Stimulated activated memory B cell treated with anti-CD40 and anti-IgM and Interleukin-4, amounts not matched to agents 10 μg/mL and 1 μg/mL and 100 μg/mL, for 72 hours (primary cell): ENCODE results near the gene TRIM65.
"Not testable (repeated sequence)": the region's sequence is repeated elsewhere in the genome, so short reads cannot be mapped to it uniquely, and the experiment has no call there.

Experiments
- ATAC-seq: fragments of 150-1000 bp; cut with Tn5 transposase; 2 replicates; pipeline ENCODE4 v1.10.0; 2021
- H3K27ac Mint-ChIP-seq: one replicate; pipeline ENCODE4 v1.8.0; 2022; ENCODE audit warnings: mild to moderate bottlenecking, mixed read lengths
- H3K27me3 Mint-ChIP-seq: one replicate; pipeline ENCODE4 v1.8.0; 2022; ENCODE audit warnings: mixed read lengths
- H3K36me3 Mint-ChIP-seq: one replicate; pipeline ENCODE4 v1.8.0; 2022; ENCODE audit warnings: mixed read lengths
- H3K4me1 Mint-ChIP-seq: one replicate; pipeline ENCODE4 v1.8.0; 2022; ENCODE audit warnings: mixed read lengths
- H3K4me3 Mint-ChIP-seq: one replicate; pipeline ENCODE4 v1.8.0; 2022; ENCODE audit warnings: mild to moderate bottlenecking, moderate library complexity, mixed read lengths
- H3K9me3 Mint-ChIP-seq: one replicate; pipeline ENCODE4 v1.8.0; 2022; ENCODE audit warnings: mixed read lengths

TRIM65 gene

DNA sequence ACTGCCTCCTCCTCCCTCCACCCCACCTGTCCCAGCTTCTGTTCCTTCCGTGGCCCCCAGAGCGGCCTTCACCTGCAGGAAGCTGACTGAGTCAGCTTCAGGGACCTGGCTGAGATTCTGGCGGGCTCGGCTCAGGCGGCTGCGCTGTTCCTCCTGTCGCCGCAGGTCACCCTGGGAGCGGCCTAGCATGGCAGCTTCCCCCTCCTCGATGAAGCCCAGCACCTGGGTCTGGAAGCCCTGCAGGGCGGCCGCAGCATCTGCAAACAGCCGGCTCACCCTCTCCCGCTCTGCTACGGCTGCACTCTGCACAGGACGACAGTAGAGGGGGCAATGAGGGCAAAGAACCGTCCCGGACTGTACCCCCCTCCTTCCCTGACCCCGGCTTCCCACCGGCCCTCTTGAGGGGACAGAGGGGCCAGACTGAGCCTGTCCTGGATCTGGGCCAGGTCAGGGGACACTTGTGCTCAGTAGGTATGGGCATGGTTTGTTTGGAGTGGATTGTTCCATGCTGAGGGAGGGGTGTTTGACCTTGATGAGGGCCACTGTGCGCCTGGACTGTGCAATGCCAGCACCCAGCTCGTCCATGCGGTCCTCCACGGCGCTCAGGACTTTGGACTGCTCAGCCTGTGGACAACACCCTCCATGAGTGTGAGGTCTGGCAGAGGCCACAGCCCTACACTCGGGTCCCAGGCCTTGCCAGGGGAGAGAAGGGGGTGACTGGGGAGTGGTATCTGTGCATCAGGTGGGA is 20.4 kb downstream of the TRIM65 start:
- H3K36me3 Mint-ChIP-seq: no peaks in the 10 kb centered on the region
- peak overlapping the region; percentile 71 for H3K27ac Mint-ChIP-seq
- H3K27me3 Mint-ChIP-seq: no peaks in the 10 kb centered on the region
- H3K4me1 Mint-ChIP-seq: peaks cover 34% of the 10 kb centered on the region
- no peaks in the 10 kb centered on the region for H3K9me3 Mint-ChIP-seq
- peak overlapping the region; percentile 74 for H3K4me3 Mint-ChIP-seq
- ATAC-seq: peak; percentile 70

GRCh38 chr17:75875940-75876189 is 20.9 kb downstream of the TRIM65 start:
- Mint-ChIP-seq H3K4me3 (peak overlapping the region; percentile 74), H3K9me3 (no peaks in the 10 kb centered on the region), H3K4me1 (peaks cover 34% of the 10 kb centered on the region), H3K36me3 (no peaks in the 10 kb centered on the region), H3K27ac (peak overlapping the region; percentile 71), H3K27me3 (no peaks in the 10 kb centered on the region)
- ATAC-seq: no peak

DNA sequence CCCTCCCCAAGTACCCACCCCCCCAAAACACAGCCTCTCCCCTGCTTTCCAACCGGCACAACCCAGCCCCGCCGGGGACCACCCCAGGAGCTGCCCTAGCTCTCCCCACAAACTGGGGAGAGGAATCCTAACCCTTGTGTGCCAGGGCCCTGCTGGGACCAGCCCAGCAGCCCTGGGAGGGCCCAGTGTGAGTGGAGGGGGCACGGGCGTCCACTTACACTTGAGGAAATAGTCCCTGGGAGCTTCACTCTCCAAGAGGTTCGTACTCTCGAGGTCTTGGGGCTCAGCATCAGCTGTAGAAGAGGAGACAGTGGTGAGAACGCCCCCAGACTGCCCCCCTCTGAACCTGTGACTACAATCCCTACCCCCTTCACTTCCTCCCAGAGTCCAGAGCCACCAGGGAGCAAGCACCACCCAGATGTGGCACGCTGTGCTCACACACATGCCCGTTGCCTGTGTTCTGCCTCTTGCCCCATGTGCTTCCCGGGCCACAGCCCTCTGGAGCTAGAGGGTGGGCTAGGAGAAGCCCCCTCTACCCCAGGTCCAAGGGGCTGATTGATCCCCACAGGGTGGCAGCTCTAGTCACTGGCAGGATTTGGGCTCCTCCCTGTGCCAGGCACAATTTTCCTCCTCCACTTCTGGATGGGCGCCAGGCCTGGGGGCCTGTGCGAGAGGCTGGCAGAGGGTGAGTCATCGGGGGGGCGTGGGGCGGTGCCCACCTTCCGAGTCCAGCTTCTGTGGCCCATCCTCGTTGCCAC is 21.4 kb downstream of the TRIM65 start:
- Mint-ChIP-seq H3K4me1 (peaks cover 34% of the 10 kb centered on the region), H3K36me3 (no peaks in the 10 kb centered on the region), H3K27ac (peak overlapping the region; percentile 71), H3K9me3 (no peaks in the 10 kb centered on the region), H3K27me3 (no peaks in the 10 kb centered on the region), H3K4me3 (peak overlapping the region; percentile 74)
- ATAC-seq: no peak

DNA sequence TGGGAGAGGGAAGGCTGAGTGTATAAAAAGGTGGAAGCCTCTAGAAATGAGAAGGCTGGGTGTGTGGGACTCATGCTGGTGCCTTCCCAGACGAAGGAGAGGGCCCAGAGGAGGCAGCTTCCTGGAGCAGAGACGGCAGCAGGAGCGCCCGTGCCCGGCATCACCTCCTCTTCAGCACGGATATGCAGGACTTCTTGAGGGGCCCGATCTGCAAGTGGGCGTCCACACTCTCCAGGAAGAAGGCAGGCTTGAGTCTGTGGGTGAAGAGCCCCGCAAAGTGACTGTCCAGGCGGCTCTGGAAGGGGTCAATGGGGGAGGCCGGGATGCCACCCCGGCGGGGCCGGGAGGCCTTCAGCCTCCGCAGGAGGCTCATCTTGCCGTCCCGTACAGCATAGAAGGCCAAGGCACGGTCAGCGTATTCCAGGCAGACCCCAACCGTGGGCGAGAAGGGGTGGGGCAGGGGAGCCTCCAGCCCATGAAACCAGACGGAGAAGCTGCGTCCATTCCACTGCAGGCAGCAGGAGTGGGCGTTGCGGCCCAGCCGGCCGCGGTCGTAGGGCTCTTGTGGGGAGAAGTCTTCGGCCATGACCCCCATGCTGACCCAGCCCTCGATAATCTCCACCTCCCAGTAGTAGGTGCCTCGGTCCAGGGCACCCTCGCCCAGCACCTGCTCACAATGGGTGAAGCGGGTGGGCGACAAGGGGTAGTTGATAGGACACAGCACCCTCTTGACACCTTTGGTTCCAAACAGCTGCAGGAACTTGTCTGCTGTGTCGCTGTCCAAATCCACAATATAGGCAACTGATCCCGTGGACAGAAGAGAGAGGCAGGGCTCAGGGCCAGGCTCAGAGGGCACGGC is 22.2 kb downstream of the TRIM65 start:
- Mint-ChIP-seq H3K9me3 (no peaks in the 10 kb centered on the region), H3K4me1 (peaks cover 34% of the 10 kb centered on the region), H3K27me3 (no peaks in the 10 kb centered on the region), H3K27ac (no peak overlapping the region), H3K36me3 (no peaks in the 10 kb centered on the region), H3K4me3 (no peak overlapping the region)
- no peak for ATAC-seq

GRCh38 chr17:75873587-75874322 is 23.0 kb downstream of the TRIM65 start:
- Mint-ChIP-seq H3K4me1 (peaks cover 28% of the 10 kb centered on the region), H3K27ac (peak overlapping the region; percentile 48), H3K4me3 (no peak overlapping the region)

DNA sequence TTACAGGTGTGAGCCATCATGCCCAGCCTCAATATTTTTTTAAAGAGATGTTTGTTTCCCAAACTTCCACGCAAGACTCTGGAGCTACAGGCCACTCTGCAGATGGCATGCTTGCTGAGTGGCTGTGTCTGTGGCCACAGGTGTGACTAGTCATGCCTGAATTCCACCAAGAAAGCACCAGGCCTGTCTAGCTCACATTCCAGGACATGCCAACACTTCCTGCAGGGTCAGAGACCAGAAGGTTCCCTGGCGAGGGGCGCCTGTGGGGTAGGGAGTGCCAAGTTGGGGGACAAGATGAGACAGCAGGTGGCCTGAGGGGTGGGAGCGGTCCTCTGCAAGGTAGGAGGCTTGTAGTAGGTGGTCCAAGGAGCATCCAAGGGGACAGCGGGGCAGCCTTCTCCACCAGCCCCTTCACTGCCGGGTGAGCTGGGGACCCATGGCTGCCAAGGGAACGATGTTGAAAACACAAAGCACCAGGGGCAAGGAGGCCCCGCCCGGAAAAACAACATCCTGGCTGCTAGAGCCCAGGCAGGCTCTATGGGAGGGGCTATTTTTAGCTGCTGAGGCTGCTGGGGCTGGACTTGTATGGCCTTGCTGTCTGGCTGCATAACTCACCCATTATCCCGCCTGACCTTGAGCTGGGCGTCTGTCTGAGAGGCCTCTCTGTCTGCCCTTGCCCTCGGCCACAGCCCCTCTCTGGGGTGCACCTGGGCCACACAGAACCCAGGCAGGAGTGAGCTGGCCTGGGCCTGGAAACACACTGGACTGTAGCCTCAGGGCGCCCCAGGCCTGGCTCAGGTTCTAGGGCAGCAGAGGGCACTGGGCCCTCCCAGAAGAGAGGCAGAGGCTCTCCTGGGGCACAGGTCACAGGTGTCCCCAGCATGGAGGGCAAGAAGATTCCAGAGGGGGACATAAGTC is 24.1 kb downstream of the TRIM65 start:
- Mint-ChIP-seq H3K27me3 (no peaks in the 10 kb centered on the region), H3K4me1 (peaks cover 22% of the 10 kb centered on the region), H3K4me3 (no peak overlapping the region), H3K9me3 (no peaks in the 10 kb centered on the region), H3K27ac (no peak overlapping the region), H3K36me3 (no peaks in the 10 kb centered on the region)
- no peak for ATAC-seq

More at GRCh38 chr17:75873587-75874322, 23.0 kb downstream of the TRIM65 start:
- ATAC-seq: no peak
- H3K27me3 Mint-ChIP-seq: no peaks in the 10 kb centered on the region
- H3K36me3 Mint-ChIP-seq: no peaks in the 10 kb centered on the region
- no peaks in the 10 kb centered on the region for H3K9me3 Mint-ChIP-seq

GRCh38 chr17:75870228-75870627 is 26.5 kb downstream of the TRIM65 start:
- not testable (repeated sequence) for H3K27me3 Mint-ChIP-seq, H3K9me3 Mint-ChIP-seq, H3K4me1 Mint-ChIP-seq, H3K4me3 Mint-ChIP-seq, H3K36me3 Mint-ChIP-seq, H3K27ac Mint-ChIP-seq, ATAC-seq

GRCh38 chr17:75869282-75870141 is 27.2 kb downstream of the TRIM65 start:
- H3K4me3 Mint-ChIP-seq: no peak overlapping the region
- no peaks in the 10 kb centered on the region for H3K27me3 Mint-ChIP-seq
- ATAC-seq: no peak
- no peak overlapping the region for H3K27ac Mint-ChIP-seq
- H3K4me1 Mint-ChIP-seq: peaks cover 9% of the 10 kb centered on the region
- H3K9me3 Mint-ChIP-seq: no peaks in the 10 kb centered on the region
- H3K36me3 Mint-ChIP-seq: no peaks in the 10 kb centered on the region

- not testable (repeated sequence) for H3K36me3 Mint-ChIP-seq, H3K27ac Mint-ChIP-seq, H3K4me3 Mint-ChIP-seq, H3K27me3 Mint-ChIP-seq, H3K9me3 Mint-ChIP-seq, ATAC-seq
- H3K4me1 Mint-ChIP-seq: peaks cover 16% of the 10 kb centered on the region
These were observed 27.9 kb downstream of the TRIM65 start for GRCh38 chr17:75868730-75869281.

DNA sequence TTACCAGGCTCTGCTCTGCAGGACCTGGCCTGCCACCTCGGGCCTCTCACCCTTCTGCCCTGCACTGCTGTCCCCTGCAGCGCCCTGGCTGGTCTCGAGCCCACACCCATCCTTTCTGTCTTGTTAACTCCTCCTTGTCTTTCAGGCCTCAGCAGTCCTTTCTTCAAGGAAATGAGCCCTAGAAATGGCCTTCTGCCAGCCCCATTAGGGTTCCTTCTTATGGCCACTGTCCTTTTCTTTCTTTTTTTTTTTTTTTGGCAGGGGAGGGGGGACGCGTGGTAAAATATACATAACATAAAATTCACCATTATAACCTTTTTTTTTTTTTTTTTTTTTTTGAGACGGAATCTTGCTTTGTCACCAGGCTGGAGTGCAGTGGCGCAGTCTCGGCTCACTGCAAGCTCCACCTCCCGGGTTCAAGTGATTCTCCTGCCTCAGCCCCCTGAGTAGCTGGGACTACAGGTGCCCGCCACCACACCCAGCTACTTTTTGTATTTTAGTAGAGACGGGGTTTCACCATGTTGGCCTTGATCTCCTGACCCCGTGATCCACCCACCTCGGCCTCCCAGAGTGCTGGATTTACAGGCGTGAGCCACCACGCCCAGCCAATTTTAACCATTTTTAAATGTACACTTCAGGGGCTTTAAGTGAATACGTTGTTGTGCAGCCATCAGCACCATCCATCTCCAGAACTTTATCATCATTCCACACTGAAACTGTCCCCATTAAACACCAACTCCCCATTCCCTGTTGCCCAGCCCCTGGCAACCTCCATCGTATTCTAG is 31.2 kb downstream of the TRIM65 start:
- H3K4me1 Mint-ChIP-seq: peaks cover 17% of the 10 kb centered on the region
- H3K36me3 Mint-ChIP-seq, ATAC-seq, H3K9me3 Mint-ChIP-seq, H3K27me3 Mint-ChIP-seq, H3K4me3 Mint-ChIP-seq: not testable (repeated sequence)
- H3K27ac Mint-ChIP-seq: peak overlapping the region; percentile 76

DNA sequence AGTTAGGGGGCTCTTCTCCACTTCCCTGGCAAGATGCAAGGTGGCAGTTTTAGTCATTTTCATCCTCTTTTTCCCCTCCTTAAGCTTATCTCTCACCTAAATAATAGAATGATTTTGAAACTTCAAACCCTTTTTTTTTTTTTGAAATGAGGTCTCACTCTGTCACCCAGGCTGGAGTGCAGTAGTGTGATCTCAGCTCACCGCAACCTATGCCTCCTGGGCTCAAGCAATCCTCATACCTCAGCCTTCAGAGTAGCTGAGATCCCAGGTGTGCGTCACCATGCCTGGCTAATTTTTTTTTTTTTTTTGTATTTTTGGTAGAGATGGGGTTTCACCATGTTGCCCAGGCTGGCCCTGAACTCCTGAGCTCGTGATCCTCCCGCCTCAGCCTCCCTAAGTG is 31.9 kb downstream of the TRIM65 start:
- H3K9me3 Mint-ChIP-seq, H3K36me3 Mint-ChIP-seq, H3K4me3 Mint-ChIP-seq, H3K27me3 Mint-ChIP-seq: not testable (repeated sequence)
- ATAC-seq: peak; percentile 31
- Mint-ChIP-seq H3K27ac (peak overlapping the region; percentile 76), H3K4me1 (peaks cover 17% of the 10 kb centered on the region)

- Mint-ChIP-seq H3K27me3 (no peaks in the 10 kb centered on the region), H3K9me3 (no peaks in the 10 kb centered on the region), H3K4me3 (no peak overlapping the region), H3K36me3 (no peaks in the 10 kb centered on the region), H3K27ac (peak overlapping the region; percentile 76), H3K4me1 (peaks cover 17% of the 10 kb centered on the region)
- peak; percentile 93 for ATAC-seq
These were observed 32.3 kb downstream of the TRIM65 start for GRCh38 chr17:75864448-75864871.

DNA sequence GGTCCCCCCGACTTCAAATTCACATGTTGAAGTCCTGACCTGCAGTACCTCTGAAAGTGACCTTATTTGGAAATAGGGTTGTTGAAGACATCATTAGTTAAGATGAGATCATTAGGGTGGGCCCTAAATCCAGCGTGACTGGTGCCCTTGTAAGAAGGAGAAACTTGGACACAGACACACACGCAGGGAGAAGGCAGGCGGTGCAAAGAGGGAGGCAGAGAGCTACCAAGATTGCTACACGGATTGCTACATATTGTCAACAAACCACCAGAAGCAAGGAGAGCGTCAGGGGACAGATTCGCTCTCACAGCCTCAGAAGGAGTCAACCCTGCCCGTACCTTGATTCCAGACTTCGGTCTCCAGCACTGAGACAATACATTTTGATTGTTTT is 34.8 kb downstream of the TRIM65 start:
- ATAC-seq: no peak
- Mint-ChIP-seq H3K4me3 (no peak overlapping the region), H3K36me3 (no peaks in the 10 kb centered on the region), H3K9me3 (no peaks in the 10 kb centered on the region), H3K27me3 (no peaks in the 10 kb centered on the region), H3K27ac (peak overlapping the region; percentile 71), H3K4me1 (peaks cover 33% of the 10 kb centered on the region)
